ENCODE measurements around the gene ANKRD33.

ANKRD33 gene, protein sequence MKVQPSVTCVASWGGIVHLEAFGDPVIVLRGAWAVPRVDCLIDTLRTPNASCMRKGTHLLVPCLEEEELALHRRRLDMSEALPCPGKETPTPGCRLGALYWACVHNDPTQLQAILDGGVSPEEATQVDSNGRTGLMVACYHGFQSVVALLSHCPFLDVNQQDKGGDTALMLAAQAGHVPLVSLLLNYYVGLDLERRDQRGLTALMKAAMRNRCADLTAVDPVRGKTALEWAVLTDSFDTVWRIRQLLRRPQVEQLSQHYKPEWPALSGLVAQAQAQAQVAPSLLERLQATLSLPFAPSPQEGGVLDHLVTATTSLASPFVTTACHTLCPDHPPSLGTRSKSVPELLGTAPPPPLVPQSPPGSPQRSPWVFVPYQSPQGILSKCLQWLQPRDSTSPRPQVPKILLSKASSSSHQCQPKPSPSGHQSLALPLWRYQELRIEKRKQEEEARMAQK

DNA sequence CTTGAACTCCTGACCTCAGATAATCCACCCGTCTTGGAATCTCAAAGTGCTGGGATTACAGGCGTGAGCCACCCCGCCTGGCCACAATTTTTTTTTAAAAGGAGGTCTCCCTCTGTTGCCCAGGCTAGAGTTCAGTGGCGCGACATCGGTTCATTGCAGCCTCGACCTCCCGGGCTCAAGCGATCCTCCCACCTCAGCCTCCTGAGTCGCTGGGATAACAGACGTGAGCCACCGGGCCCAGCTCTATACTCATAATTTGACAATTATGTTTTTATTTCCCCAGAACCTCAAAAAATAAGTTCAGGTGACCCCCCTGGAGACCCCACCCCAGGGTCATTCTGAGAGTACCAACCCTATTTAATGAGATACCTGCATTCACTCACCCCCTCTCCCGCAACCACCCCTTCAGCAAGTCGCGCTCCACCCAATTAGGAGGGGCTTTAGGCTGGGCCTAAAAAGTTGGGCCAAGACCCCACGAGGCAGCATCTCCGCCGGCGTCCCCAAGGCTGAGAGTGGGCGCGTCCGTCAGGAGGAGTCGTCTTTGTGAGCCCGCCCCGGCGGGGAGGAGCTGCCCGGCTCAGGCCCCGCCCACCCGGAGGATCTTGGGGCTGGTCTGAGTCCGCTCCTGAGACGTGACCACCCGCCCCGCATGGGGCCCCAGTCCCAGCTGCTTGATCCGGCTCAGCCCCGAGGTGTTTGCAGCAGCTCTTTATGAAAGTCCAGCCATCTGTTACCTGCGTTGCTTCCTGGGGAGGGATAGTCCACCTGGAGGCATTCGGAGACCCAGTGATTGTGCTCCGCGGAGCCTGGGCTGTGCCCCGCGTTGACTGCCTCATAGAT is at the start of gene ANKRD33:
TSS of gene ANKRD33 (plus strand) at position 628 of the 840 bp plus-strand sequence. CDS start at position 712, 84 bp downstream.
- no peak for DNase-seq (ENCODE audit: low read depth in 2 of 2)

DNA sequence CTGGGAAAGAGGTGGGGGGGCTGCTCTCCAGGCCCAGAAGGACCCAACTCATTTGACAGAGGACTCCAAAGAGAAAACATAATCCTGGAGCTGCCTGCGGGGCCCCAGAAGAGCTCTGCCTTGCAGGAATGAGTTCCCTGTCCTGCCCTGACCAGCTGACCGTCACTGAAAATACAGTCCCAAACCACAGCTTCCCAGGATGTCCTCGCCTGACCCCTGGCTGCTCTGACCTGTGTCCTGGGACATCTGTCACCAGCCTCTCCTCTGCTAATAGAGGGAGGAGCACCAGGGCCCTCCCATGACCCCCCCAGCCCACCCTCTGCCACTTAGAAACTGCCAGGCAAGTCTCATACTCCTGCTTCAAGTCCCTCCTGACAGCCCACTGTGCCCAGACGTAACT is 49.1 kb upstream of the ANKRD33 start:
- no peak for DNase-seq (ENCODE audit: low read depth in 2 of 2)

DNA sequence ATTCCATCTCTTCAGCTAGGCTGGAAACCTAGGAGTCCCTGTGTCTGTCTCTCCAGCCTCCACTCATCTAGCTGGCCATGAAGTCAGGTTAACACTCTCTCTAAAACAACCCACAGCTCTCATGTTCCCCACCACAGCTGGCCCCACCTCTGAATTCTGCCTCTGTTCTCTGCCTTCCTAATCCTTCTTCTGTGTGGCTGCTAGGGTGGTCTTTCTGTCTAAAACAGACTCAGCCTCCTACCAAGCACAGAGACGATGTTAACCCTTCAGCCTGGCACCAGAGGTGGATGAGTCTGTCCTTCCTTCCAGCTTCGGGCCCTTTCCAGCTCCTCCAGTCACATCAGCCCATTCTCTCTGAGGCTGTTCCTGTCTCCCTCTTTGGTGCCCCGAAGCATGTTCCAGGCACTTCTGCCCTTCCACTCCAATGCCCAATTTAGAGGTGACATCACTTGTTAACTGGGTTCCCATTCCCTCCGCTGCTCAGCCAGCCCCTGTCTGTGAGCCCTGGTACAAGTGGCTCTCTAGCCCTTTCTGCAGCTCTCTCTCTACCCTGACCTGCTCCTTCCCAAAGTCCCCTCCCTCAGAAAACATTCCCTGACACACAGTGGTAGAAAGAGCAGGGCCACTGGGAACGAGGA is 48.5 kb upstream of the ANKRD33 start:
- DNase-seq (ENCODE audit: low read depth in 2 of 2) = no peak

DNA sequence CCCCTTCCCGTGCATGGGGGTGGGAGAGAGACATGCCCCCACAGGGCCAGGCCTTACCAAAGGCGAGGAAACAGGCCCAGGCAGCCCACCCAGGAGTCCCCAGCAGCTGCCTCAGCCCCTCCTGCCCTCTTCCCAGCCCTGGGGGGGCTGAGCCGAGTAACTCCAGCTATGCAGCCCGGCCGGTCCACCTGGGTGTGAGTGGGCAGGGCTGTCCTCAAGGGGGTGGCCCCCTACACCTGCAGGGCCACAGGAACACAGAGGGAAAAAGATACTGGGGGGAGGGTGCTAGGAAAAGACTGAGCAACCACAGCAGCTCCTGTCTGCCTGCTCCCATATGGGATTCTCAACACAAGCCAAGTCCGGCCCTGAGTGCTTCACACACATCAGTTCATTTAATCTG is 46.9 kb upstream of the ANKRD33 start:
- DNase-seq (ENCODE audit: low read depth in 2 of 2) = no peak

DNA sequence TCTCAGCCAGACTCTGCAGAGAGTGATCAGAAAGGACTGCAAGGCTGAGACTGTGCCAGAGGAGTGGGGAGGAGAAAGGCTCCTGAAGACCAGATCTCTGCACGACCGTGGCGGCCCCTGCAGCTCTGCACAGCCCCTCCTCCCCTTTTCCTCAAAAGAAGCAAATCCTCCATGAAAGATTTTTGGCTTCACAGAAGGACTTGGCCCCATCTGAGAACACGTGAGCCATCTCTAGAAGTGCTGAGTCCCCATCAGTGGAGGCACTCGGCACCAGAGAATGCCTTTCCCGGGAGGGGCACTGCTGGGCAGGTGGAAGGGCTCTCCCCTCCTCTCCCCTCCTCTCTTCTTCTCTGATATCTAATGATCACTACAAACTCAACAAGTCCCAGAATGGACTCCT is 46.2 kb upstream of the ANKRD33 start:
- no peak for DNase-seq (ENCODE audit: low read depth in 2 of 2)

DNA sequence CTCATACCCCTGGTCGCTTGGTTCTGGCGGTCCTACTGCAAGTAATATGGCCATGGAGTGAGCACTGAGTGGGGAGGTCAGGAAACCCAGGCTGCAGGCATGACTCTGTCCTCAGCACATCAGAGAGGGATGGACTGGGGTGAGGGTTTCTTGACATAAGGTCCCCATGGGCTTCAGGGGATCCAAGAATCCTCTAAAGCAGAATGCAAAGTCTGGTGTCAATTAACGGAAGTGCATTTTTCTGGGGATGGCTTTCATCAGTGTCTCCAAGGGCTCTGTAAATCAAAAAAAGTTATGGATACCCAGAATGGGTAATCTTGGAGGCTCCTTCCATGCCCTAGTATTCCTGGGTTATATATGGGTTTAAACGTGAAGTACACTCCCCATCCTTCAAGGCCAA is 43.0 kb upstream of the ANKRD33 start:
- no peak for DNase-seq (ENCODE audit: low read depth in 2 of 2)

DNA sequence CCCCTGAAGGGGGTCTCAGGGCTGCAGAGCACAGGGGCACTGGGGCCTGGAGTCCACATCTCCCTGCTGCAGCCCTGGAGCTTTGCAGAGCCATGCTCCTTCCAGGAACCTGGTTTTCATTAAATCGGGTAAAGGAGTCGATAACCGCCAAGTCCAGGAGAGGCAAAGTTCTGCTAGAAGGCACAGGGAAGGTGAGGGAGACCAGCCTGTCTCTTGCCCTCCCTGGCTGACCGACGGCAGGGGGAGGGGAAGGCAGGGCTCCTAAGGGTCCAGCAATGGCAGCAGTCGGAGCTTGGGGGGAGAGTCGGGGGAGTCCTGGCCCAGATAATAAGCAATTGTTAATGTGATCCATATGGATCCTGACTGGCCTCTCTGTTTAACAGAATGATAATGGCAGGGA is 42.4 kb upstream of the ANKRD33 start:
- DNase-seq (ENCODE audit: low read depth in 2 of 2) = no peak

DNA sequence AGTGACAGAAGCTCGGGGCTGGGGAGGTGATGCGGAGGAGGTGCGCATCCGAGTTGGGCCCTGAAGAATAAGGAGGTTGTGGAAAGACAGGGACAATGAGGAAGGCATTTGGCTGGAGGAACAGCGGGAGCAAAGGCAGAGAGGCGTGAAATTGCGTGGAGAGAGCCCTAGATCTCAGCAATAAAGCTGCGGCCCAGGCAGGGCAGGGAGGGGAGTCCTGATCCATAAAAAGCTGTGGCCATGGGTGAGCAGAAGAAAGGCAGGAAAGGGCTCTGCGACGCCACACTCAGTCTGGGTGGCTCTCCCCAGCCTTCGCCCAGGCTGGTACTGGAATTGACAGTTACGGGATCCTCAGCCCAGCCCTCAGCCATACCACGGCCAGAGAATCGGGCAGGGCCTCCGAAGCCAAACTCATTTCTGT is 41.6 kb upstream of the ANKRD33 start:
- DNase-seq (ENCODE audit: low read depth in 2 of 2) = no peak

DNA sequence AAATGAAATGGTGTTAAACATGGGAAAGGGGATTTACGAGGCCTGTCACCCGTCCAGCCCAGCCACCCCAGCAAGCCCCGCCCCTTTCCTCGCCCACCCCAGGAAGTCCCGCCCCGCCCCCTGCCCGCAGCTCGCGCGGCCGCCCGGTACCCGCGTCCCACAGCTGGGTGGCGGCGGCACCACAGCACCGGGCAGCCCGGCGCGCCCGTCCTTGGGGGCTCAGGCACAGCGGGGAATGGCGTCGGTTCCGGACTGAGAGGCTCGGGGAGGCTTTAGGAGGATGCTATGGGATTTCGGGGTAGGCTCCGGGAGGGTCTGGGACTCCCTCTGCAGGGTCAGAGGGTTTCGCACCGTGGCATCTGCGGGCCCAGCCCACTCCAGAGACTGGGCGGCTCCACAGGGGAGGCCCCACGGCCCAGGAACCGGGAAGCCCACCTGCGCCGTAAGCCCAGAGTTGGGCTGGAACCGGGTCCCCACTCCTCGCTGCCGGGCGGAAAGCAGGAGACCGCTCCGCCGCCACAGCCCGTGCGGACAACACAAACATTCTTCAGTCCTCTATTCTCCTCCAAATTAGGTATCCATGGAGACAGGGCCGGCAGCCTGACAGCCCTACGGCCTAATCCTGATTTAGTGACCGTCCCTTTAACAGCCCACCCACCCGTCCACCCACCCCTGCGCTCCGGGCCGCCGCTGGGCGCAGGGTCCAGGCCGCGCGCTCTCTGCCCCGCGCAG is 40.8 kb upstream of the ANKRD33 start:
- peak; percentile 15 to 22 for DNase-seq (ENCODE audit: low read depth in 2 of 2)

DNA sequence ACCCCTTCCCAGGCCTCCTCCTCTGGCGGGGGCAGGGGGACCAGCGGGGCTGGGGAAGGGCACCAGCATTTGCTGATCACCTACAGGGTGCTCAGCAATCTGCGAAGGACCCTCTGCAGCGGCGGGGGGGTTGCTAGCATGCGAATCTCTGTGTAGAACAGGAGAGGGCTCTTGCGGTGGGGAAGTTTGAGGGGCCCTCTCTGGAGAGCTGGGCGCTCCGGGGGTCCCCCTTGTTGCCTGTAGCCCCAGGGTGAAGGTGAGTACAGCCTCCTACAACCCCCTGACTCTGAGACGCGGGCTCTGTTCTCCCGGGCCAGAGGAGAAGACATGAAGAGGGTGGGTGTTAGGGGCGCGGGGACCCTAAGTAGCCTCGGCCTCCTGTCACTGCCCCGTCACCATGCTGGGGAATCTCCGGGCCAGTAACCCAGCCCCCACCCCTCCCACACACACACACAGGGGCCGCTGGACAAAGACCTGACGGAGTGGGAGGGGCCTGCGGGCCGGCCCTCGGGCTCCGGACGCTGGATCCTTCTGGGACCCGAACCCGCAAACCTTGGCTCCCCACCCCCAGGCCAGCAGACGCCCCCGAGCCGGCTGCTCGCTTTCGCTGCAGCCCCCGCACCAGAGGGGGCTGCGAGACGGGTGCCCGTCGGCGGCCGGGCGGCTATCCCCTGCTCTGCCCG is 40.1 kb upstream of the ANKRD33 start:
- no peak for DNase-seq (ENCODE audit: low read depth in 2 of 2)

DNA sequence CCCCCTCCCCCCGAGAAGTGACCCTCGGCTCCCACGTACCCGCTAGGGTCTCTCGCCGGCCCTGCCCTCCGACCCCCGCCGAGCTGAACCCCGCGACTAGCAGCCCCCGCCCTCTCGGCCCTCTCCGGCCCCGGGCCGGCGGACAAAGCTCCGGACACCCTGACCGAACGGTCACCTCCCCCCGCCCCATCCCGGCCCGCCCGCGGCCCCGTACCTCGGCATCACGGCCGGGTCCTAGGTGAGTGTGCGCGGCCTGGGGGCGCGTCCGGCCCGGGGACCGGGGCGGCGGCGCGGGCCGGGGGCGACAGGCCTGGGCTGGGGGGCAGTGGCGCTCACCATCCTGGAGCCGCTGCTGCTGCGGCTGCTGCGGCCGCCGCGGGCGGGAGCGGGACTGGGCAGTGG is 39.6 kb upstream of the ANKRD33 start, which contains the start of gene FIGNL2:
TSS of gene FIGNL2 (minus strand) at position 393 of the 402 bp plus-strand sequence. CDS start 26,305 bp downstream, outside the sequence.
- DNase-seq (ENCODE audit: low read depth in 2 of 2) = no peak

DNA sequence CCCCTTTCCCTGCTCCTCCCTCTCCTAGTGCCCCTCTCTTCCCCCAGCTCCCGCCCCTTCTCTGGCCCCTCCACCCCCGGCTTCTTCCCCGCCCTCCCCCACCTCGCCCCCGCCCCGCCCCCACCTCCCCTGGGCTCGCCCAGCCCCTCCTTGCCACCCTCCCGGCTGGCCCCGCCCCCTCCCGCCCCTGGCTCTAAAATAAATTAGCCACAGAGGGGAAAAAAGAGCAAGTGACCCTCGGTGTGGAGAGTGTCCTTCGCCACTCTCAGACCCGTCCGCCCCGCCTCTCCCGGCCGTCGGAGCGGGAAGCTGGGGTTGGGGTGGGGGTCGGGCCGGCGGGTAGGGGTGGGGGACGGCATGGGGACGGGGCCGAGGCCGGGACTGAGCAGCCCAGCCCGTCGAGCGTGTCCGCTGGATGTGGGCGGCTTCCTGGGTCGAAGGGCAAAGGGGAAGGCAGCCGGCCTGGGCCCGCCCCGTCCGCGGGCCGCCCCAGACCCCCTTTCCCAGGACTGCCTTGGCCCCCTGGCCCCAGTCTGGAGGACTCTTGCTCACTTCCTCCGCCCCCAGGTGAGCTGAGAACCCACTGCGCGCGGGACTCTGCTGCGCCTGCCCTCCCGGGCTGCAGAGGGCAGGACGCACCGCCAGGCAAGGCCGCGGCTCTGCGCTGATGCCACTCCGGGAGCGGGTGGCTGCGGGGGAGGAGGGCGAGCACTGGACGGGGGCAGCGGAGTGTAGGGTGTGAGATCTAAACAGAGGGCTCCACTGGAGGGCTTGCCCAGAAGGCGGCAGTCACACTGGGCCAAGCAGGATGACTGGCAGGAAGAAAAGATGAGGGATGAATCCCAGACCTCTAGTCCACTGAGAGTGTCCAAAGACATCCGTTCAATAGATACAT is 38.8 kb upstream of the ANKRD33 start:
- no peak for DNase-seq (ENCODE audit: low read depth in 2 of 2)

DNA sequence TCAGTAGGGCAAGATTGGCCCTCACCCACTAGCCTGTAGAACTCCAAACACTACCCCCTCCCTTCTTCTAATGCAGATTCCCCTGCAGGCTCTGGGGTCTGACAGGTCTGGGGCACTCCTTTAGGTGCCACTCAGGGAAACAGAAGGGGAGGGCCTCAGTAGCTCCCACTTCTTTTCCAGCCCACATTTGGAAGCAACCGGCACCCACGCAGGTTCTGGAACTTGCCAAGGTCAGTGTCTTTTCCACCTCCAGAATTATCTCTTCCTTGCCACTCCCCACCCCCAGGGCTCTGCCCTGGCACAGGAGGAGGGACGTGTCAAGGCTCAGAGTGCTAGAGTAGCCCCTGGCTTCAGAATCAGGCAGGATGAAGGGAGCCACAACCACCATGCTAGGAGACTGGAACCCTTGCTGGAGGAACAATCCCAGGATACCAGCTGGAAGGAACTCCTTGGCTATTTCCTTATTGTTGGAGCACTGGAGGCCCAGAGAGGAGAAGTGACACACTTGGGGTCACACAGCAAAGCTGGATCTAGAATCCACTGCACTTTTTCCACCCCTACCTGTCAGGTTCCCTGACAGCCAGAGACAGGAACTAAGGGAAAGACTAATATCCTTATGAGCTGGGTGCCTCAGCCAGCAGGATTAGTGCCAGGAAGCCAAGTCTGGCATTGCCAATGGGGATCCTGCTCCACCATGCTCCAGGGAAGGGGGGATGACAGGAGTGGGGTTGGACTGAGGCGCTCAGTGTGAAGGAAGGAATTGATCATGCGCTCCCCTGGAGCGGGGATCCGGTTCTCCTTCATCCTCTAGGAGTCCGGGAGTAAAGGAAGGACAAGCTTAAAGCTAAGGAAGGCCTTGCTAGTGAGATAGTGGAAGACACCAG is 37.6 kb upstream of the ANKRD33 start:
- DNase-seq (ENCODE audit: low read depth in 2 of 2) = no peak

DNA sequence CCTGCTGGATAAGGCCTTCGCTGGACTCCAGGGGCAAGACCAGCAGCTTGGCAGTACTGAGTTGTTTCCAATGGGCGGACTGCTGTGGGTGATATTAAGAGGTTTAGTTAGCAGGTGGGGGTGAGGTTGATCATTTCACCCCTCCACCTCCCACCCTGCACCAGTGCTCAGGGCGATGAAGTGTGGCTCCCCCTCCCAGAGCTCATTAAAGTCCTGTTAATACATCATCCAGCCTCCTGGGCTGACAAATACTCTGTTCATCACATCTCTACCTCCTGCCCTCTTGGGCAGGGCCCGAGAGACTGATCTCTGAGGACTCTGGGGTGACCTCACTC is 37.0 kb upstream of the ANKRD33 start:
- no peak for DNase-seq (ENCODE audit: low read depth in 2 of 2)

DNA sequence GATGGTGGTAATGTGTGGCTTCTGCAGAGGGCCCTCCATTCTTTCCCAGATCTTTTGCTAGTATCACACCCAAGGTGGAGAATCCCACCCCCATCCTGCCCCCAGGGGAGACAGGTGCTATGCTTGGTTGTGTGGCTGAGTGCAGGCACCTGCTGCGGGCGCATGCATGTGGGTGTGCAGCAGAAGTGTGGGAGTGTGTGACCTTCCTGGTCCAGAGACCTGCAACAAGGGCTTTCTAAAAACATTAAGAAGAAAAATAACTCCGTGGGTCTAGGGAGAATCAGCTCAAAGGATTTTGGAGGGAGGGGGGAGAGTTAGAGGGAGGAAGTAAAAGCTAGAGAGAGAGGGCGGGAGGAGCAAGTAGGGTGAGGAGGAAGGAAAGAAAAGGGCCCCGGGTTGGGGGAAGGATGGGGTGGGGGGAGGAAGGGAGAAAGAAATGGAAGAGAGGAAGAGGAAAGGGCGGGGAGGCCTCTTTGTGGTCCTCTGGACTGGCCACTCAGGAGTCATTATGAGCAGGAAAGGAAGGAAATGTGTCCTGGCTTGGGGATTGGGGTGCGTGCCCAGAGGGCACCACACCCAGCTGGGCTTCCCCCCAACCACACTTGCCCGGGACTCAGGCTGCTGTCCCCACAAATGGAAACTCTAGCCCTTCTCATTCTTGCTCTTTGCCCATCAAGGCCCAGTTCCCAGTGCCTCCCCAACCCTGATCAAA is 36.3 kb upstream of the ANKRD33 start:
- no peak for DNase-seq (ENCODE audit: low read depth in 2 of 2)

DNA sequence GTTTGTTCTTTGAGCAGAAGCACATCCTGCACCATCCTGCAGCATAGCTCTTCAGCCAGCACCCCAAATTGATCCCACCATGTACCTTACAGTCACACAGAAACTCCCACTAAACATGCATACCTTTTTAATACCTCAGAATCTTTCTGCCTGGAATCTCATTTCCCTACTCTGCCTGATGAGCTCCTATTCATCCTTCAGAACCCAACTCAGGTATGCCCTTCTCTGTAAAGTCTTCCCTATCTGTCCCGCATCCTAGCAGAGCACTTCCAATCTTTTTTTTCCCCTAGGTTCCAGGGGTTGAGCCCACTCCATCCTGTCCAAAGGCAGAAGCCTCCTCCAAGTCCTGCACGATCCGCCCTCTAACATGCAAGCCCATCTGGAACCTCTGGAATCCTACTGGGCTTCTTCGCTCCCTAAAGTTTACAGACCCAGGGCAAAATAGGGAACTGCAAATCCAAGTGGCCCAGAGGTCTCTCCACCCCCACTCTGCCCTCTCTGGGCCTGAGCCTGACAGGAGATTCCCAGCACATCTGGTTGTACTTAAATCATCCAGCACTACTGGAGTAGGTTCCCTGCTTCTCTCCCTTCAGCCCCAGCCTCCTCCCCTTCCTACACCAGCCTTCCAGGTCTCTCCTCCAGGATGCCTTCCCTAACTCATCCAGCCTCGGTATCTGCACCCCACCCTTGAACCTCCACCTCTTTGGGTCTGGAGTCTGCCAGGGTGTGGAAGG is 35.3 kb upstream of the ANKRD33 start:
- no peak for DNase-seq (ENCODE audit: low read depth in 2 of 2)

DNA sequence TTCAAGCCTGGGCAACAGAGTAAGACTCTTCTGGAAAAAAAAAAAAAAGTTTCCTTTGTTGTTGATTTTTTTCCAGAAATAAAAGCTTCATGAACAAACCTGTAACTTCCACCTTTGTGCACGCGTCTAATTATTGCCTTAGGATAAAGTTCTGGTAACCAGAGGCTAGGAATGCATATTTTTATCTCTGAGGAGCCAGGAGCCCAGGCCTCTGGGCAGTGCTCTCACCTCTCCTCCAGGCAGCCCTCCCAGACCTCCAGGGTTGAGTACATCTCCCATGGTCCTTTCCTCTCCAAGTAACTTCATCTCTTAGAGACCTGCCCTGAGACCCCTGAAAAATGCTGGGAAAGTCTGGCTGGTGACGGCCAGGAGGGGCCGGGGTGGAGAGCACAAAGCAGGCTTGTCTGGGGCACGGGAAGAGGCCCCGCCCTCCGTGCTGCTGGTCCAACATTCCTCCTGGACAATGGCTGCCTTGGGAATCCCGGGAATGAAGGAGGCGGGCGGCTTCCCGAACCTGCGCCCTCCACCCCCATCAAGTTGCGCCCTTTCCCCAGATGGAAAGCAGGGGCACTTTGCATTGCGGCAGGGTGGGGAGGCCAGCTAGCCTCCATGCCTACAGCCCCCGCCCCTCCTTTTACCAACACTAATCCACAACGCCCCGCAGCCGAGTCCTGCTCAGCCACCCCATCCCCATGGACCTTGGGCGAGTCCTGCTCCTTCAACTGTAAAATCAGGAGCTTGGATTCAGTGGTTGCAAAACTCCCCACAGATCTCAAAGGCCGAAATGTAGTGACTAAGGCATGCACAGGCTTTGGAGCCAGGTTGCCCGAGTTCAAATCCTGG is 32.1 kb upstream of the ANKRD33 start:
- no peak for DNase-seq (ENCODE audit: low read depth in 2 of 2)
